ENCODE data around the gene FAM200C.
A peak's percentile ranks its signal among the peaks of the same experiment; 100 is the strongest.
"Not testable (repeated sequence)": the region's sequence is repeated elsewhere in the genome, so short reads cannot be mapped to it uniquely, and the experiment has no call there.

FAM200C gene
- total RNA-seq, result 1.4 to 1.5 reads per million in 2 donors

DNA sequence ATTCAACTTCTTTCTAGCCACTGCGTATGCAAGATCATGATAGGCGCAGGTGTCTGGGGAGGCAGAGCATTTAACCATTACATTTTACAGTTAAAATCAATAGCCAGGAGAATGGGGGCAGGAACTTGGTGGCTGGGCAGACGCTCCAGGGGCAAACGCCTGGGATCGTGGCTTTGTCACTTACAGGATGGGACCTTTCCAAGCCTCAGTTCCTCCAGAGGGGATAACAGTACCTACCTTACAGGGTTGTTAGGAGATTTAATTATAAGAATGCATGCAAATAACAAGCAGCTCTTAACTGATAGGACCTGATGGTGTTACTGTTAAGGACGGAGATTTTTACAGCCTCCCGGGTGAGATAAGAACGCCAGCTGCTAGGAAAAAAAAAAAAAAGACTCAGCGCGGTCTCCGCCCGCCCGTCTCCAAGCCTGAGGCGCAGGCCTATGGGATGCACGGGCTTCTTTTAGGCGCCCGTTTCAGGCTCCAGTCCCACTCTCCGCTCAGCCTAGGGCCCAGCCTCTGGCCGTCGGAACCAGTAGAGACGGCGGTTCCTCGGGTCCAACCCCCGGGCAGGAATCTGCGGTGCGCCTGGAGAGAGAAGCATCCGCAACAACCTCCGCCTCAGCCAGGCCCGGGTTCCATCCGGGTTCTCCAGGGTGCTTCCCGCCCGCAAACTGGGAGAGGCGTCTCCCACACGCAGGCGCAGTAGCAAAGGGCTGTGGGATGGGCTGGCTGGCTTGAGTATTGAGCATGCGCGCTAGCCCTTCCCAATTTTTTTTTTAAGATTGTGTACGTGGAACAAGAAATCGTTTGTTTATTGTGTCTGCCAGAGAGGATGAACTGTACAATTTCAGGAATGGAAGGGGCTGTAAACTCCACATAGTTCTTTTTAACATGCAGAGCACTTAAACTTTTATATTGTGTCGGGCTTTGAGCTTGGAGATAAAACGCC, at the start of gene FAM200C:
TSS of gene FAM200C (minus strand) at position 653 of the 952 bp plus-strand sequence. CDS start 4,564 bp downstream, outside the sequence.
- DNase-seq, result peak; percentile 29

DNA sequence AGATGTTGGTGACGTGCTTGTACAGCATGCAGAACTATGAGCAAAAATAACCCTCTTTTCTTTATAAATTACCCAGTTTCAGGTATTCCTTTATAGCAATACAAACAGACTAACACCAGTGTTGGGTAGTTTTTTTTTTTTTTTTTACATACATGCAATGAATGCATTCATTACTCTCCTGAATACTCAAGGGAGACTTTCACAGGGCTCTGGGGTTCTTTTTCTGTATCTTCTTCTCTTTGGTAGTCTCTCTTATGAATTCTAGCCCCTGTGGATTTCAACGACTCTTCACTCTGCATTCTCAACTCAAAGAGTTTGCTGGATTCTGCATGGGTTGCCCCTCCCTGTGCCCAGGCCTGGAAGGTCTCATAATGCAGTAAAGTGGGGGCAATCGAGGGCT, 49.6 kb upstream of the FAM200C start:
- DNase-seq, result no peak

DNA sequence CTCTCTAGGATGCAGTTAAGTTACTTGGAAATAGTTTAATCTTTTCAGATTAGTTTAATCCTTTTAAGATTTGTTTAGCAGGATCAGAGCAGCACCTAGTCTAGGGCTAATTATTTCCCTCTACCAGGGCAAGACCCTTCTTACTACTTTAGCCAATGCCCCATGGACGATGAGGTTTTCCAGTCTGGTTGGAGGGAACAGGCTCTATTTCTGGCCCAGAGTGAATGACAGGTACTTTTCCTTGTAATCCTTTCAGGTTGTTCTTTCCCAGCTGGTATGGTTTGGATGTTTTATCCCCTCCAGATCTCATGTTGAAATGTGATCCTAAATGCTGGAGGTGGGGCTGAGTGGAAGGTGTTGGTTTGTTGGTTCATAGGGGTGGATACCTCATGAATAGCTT, 49.0 kb upstream of the FAM200C start:
- no peak for DNase-seq

DNA sequence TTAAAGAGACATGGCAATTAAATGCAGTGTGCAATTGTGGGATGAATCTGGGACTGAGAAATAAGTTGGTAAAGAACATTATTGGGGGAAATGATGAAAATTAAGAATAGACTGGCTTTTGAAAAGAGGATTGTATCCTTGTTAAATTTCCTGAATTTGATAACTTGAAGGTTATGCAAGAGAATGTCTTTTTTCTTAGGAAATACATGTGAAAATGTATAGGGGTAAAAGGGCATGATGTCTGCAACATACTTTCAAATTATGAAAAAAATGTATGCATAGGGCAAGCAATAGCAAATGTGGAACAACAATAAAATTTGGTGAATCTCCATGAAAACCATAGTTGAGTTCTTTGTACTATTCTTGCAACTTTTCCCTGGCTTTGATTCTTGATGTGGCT, 45.9 kb upstream of the FAM200C start:
- no peak for DNase-seq

DNA sequence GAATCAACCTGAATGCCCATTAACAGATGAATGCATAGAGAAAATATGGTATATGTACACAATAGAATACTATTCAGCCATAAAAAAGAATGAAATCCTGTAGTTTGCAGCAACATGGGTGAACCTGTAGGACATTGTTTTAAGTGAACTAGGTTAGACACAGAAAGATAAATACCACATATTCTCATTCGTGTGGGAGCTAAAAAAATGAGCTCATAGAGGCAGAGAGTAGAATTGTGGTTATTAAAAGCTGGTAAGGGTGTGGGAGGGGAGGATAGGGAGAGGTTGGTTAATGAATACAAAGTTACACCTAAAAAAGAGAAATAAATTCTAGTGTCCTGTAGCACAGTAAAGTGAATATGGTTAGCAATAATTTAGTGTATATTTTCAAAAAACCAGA, 45.3 kb upstream of the FAM200C start:
- DNase-seq, result no peak

DNA sequence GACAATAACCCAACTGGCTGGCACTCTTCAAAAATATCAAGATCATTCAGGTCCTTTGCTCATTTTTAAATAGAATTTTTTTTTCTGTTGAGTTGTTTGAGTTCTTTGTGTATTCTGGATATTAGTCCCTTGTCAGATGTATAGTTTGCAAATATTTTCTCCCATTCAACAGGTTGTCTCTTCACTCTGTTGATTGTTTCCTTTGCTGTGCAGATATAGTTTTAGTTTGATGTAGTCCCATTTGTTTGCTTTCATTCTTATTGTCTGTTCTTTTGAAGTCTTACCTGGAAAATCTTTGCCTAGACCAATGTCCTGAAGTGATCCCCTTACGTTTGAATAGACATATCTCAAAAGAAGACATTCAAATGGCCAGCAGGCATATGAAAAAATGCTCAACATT, 44.6 kb upstream of the FAM200C start:
- no peak for DNase-seq

DNA sequence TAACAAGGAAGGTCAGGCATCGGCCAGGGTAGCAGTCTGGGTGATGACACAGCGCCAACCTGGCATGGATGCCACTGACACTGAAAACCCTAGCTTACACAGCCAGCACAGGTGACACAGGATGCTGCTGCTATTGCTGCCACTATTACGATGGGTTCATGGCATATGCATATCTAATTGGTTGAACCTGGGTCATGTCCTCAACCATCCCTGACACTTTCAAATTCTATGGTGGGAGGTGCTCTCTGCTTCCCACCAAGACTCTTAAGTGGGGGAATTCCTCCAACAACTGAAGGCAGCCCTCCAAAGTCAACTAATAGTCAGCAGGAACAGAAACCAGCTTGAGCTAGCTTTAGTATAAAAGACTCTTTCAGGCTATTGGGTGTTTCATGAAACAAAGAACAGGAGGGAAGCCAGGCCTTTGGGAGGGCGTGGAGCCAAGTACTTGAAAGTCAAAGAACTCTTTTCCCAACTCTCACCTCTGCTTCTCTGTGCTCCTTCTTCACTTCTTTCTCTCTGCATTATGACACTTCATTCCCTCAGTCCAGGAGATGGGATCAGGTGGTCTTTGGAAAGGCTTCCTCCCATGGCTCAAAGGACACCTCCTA, 43.1 kb upstream of the FAM200C start:
- no peak for DNase-seq

DNA sequence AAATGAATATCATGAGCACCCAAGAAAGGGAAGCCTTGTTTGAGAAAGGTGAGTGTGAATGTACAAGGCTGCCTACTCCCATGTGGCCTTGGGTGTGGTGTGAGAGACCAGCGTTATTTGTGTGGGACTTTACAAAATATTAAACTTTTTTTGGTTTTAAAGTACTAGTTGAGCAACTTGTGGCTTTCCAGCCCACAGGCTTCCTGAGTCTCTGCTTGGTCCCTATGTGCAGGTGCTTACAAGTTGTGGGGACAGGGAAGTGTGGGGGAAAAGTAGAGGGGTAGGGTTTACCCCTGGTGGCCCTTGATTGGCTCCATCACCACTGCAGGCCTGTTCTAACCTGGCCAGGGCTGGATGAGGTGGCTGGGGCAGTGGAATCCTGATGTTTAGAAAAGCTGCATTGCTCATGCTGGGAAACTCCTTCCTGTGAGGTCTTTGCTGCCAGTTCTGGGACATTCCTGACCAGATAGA, 41.5 kb upstream of the FAM200C start:
- no peak for DNase-seq

DNA sequence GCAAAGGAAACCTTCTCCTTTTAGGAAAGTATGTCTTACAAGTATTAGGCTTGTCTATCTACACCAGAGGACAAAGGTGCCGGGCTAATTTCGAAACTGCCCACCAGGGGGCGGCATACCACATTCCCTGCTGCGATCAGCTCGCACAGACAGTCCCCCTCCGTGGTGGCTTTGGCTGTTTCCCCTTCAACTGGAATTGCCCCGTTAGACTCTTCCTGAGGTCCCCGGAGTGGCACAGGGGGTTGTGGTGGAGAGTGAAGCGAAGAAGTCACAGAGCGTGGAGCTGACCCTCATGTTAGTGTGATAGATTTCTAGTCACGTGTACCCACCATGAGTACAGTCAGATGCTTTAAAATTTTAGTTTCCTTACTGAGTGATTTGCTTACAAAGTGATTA, 39.3 kb upstream of the FAM200C start:
- peak; percentile 14 for DNase-seq

DNA sequence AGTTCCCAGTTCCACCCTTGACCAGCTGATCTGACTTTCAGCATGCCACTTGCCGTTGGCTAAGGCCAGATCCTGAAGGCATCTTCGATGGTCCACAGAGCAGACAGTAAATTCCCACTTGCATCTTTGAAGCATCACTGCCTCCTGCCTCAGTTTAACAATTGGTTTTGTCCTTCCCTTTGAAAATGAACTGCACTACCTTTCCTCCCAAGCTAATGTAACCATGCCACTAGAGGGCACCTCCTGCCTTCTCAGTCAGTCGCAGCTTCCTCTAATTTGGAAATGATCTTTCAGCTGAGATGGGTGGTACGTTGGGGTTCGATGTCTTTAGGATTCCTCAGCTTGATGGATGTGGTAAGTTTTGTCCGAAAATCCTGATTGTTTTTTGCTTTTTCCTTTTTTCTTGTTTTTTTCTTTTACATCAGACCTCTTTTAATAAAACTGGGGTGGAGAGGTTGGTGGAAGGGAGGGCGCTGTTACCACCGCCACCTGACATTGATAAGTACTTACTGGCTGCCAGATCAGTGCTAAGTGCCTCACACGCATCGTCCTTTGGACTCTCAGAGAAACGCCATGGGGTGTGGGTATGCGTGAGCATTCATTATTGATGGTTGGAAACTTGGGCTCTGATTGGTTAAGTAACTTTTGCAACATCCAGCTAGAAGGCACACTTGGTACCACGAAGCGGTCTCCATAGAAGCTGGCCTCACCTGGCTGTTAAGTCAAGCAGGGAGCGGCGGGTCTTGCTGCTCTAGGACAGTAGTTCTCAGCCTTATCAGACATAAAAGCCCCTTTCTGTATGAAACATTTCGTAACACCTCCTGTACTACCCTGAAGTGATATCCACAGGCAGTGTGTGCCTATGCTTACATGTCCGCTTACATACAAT, 38.7 kb upstream of the FAM200C start:
- no peak for DNase-seq

DNA sequence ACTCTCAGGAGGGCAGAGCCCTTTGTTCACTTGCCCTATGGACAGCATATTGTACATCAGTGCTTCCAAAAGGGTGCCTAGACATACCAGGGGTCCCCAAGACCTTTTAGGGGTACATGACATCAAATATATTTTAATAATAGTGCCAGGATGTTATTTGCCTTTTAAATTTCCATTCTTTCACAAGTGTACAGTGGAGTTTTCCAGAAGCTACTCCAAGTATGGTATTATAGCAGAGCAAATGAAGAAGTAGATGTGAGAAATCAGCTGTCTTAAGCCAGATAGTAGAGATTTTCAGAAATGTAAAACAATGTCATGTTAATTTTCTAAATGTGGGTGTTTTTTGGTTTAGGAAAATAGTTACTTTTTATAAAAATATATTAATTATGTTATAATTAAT, 37.4 kb upstream of the FAM200C start:
- no peak for DNase-seq

DNA sequence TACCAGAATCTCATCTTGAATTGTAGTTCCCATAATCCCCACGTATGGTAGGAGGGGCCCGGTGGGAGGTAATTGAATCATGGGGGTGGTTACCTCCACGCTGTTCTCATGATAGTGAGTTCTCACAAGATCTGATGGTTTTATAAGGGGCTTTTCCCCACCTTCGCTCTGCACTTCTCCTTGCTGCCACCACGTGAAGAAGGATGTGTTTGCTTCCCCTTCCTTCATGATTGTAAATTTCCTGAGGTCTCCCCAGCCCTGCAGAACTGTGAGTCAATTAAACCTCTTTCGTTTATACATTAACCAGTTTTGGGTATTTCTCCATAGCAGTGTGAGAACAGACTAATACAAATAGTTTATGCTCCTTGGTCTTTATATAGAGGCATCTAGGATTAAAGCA, 36.8 kb upstream of the FAM200C start:
- not testable (repeated sequence) for DNase-seq

DNA sequence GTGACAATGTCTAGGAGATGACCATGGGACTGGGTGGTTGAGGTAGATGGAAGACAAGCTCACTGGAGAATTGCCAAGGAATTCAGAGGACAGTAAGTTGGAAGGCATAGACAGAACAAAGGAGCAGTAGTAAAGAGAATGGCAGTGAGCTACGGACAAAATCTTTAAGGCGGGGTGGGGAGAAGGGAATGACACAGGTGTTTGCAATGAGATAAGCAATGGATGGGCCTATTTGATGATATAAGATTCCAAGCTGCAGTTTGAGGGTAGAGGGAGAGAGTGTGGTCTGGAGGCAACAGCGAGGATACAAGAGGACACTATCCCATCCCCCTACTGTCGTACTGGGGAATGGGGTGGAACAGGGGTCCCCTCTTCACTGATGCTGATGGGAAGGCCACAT, 36.2 kb upstream of the FAM200C start:
- no peak for DNase-seq

DNA sequence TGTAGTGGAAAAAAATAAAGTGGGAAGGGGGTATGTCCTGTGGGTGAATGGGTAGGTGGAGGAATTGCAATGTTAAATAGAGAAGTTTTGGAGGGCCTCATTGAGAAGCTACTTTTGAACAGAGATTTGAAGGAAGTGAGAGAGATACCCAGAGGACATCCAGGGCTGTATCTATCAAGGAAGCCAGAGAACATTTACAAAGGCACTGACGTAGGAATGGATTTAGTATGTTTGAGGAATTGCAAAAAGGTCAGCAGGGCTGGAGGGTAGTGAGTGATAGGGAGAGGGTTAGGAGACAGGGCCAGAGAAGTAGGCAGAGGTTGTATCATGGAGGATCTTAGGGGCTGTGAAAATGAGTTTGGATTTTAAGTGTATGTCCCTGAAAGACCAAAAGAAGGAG, 35.7 kb upstream of the FAM200C start:
- no peak for DNase-seq

DNA sequence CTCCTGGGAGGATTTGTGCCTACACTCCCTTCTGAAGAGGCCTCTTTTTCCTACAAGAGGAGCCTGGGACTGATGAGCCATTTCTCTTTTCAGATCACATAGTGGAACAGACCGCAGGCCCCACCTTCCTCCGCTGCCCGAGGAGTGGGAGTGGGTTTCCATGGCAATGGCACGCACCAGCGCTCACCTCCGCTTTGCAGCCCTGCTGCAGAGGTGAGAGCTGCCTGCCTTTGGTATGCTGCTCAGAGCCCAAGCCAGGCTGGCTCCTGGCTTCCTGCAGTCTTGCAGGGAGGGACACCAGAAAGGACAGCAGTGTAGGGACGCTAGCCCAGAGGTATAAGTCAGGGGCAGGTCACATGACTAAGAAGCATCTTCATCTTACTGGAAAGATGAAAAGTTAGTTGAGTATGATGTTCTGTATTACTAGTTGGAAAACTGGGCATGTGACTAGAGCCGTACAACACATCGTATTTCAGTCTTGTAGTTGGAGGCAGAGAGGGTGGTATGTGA, 34.2 kb upstream of the FAM200C start:
- DNase-seq, result no peak

DNA sequence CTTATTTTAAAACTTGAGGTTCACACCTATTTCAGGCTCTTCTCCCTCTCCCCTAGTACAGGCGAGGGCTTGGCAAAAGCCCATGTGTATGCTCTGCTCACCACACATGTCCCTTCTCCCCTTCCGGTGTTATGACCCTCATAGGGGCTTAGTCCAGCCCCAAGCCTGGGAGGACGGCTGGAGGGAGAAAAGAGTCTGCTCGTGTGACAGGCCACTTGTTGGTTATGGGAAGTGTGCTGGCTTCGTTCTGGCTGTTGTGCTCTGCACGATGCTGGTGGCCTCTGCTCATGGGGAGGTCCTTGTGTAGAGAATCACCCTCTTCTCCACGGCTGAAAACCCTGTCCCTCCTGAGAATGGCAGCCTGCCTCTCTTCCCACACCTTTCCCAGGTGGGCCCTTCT, 32.9 kb upstream of the FAM200C start:
- DNase-seq, result no peak

DNA sequence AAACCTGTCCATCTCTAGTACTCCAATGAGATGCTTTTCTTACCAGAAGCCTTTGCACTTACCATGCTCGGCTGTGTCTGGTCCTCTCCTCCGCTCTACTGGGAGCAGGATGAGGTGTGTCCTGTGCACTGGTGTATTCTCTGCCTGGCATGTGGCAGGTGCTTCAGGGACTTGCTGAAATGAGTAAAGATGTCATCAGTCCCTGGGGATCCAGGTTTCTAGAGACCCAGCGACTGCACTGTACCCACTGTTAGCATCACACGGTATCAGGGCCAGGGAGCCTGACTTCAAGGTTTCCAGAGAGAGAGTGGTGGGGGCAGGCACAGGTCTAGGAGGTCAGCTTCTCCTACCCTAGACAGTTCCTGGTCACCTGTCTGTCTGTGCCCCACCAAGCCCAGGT, 32.3 kb upstream of the FAM200C start:
- no peak for DNase-seq

DNA sequence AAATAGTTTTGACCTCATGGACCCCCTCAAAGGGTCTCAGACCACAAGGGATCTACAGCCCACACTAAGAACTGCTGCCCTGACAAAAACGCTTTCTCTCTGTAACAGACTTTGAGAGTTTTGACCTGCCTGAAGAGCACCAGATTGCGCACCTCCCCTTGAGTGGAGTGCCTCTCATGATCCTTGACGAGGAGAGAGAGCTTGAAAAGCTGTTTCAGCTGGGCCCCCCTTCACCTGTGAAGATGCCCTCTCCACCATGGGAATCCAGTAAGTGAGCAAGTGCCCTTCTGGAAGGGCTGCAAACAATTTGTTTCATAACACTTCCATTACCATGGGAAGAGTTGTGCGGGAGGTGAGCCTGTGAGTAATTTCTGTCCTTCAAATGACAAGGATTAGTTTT, 27.8 kb upstream of the FAM200C start:
- no peak for DNase-seq

DNA sequence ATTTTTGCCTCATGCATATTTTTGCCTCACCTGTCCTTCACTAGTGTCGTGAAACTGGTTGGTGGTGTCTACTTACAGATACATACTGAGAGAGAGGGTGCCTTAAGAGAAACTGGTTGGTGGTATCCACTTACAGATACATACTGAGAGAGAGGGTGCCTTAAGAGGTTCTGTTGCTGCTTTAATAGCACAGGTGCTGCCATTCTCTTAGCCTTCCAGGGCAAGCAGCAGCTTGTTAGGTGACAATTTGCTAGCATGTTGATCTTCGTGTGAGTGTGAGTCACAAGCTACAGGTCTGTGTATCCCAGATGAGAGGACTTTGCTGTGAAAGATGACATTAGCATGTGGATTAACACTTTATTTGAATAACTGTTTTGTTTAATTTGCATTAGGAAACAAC, 23.2 kb upstream of the FAM200C start:
- no peak for DNase-seq

DNA sequence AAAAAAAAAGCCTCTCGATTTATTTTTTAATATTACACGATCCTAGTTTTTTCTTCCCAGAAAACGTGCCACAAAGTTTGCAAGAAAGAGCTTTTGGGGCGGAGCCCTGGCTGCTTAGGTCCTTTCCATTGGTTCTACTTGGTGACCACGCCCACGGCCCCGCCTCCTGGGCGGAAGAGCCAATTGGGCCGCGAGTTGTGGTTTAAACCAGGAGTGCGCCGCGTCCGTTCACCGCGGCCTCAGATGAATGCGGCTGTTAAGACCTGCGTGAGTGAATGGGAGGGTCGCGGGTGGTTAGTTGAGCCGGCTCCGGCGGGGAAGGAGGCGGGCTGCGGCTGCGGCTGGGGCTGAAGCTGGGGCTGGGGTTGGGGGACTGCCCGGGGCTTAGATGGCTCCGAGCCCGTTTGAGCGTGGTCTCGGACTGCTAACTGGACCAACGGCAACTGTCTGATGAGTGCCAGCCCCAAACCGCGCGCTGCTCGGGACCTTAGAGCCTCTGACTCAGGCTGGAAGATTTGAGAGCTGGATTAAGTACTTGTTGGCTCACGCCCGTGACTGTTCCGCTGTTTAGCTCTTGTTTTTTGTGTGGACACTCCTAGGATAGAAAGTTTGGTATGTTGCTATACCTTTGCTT, 21.9 kb upstream of the FAM200C start, which contains the start of gene PTTG1:
TSS of gene PTTG1 (plus strand) at position 231 of the 634 bp plus-strand sequence. CDS start 458 bp downstream, outside the sequence.
- DNase-seq, result peak; percentile 76

DNA sequence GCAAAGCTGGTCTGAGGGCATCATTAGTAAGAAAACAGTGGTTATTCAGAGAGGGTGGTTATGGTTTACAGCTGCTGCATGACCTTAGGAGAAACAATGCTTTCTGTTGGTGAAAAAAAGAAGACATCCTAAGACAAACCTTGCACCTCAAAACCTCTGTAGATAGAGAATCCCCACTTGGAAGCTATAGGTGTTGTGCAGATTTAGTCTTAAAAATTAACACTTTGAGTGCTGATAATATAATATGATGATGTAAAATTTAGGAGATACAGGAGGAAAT, 20.4 kb upstream of the FAM200C start:
- DNase-seq, result no peak

Data from activated gamma-delta T cell (primary cell).